Anterior cingulate cortex (tissue), 58 donors: ENCODE data around the gene PTPRS.
"Not testable (repeated sequence)": the region's sequence is repeated elsewhere in the genome, so short reads cannot be mapped to it uniquely, and the experiment has no call there.

Experiments
- DNase-seq, 58 donors: peaks; one replicate each; lab custom pipeline; 2025; lab: John Stamatoyannopoulos, UW

The PTPRS gene

GRCh38 chr19:5334824-5335500 is 5.7 kb downstream of the PTPRS start:
- peak in 4 of 58 donors; percentile 10 to 27 (median 19) for DNase-seq

- DNase-seq: no peak
Measured at GRCh38 chr19:5334366-5334739, 6.3 kb downstream of the PTPRS start.

DNA sequence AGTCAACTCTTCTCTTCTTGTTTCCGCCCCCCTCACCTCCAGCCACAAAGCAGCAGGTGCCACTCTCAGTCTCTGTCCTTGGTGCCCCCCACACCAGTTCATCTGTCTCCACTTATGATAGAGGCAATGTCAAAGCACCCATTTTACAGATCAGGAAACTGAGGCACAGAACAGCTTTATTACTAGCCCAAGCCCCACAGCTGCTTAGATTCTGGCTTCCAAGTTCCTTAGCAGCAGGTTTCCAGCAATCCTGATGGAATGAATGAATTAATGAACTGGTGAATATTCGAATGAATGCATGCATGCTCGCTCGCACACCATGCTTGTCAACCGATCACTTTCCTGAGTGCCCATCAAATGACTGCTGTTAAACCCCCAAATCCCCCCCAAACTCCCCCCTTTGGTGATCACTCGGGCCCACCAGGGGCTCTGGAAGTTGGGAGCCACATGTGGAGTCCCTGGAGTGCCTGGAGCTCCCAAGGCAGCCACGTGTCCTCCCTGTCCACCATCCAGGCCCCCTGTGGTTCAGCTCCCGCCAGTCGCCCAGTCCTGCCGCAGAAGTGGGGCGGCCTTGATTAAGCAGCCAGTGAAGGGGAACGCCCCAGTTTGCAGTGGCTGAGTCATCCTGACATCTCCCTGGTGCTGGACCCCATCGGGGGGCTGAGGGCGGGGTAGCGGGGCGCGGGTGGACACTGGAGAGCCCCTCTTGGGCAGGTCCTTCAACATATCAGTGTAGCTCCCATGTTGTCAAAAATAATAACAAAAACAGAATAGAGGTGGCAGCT is 6.8 kb downstream of the PTPRS start:
- DNase-seq: no peak

DNA sequence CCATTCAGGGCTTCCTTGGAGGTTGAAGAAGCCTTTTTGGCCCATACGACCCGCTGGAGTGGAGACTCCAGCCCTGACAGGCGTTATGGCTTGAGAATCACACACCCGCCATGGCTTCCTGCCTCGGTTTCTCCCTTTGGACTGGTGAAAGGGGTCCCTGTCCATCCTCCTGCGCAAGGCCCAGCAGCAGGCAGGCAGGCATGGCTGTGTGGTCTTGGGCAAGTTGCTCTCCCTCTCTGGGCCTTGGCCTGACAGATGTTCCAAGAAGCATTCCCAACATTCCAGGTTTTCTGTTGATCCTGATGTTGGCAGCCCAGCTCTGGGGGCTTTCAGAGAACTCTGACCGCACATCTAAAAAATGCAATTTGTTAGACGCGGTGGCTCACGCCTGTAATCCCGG is 8.1 kb downstream of the PTPRS start:
- no peak for DNase-seq

DNA sequence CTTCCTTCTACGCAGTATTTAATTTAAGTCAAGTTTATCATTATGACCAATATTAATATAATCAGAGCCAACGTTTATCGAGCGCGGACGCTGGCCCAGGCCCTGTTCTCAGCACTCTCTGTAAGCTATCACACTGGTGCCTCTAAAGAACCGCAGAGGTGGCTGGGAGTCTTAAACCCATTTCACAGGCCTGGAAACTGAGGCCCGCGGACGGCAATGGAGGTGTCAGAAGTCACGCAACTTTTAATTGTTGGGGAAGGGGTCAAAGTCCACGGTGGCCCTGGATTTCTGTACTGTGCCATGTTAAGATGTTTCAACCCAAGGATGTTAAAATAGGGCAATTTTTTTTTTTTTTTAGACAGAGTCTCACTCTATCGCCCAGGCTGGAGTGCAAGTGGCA is 8.8 kb downstream of the PTPRS start:
- no peak for DNase-seq

DNA sequence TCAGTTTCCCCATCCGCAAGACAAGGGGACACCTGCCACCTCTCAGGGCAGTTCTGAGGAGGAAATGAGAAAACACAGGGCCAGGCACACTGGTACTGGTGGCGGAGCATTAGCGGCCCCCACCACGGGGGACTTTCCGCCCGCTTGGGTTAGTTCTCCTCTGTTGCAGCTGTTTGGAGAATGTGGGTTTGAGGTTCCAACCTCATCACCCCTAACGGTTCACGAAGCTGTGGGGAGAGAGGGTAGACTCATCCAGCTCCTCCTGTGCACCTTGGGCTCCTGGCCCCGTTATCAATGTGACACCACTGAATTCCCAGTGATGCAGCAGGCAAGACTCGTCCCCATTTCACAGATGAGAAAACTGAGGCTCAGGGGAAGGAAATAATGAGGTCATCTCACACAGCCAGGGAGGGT is 10.3 kb downstream of the PTPRS start:
- DNase-seq: no peak

- DNase-seq: no peak
Measured at GRCh38 chr19:5329141-5329540, 11.5 kb downstream of the PTPRS start.

- not testable (repeated sequence) for DNase-seq
Measured at GRCh38 chr19:5328407-5328806, 12.2 kb downstream of the PTPRS start.

- DNase-seq: no peak
Measured at GRCh38 chr19:5326986-5327623, 13.5 kb downstream of the PTPRS start.

- DNase-seq: no peak
Measured at GRCh38 chr19:5326545-5326944, 14.1 kb downstream of the PTPRS start.

DNA sequence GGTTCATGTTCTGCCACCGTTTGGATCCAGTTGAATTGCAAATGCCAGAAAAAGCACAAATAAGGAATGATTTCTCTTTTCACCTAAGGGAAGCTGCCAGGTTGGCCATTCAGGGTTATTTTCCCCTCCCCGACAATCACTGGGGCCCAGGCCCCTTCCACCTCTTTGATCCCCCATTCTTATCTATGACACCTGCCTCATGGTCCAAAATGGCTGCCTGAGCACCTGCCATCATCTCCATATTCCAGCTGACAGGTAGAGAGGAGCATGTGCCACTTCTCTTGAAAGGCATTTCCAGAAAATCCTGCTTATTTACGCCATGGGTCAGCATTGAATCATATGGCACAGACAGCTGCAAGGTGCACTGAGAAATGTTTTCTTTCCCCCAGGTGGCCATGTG is 15.7 kb downstream of the PTPRS start:
- DNase-seq: no peak

DNA sequence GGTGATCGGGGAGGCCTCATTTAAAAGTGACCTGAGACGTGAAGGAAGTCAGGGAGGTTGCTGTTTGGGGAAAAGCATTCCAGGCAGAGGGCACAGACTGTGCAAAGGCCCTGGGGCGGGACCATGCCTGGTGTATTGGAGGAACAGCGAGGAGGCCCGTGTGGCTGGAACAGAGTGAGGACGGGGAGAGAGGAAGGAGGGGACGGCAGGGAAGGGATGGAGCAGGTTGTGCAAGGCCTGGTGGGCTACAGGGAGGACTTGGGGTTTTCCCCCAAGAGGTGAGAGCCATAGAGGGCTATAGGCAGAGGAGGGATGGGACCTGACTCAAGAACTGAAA is 17.2 kb downstream of the PTPRS start:
- DNase-seq: no peak

DNA sequence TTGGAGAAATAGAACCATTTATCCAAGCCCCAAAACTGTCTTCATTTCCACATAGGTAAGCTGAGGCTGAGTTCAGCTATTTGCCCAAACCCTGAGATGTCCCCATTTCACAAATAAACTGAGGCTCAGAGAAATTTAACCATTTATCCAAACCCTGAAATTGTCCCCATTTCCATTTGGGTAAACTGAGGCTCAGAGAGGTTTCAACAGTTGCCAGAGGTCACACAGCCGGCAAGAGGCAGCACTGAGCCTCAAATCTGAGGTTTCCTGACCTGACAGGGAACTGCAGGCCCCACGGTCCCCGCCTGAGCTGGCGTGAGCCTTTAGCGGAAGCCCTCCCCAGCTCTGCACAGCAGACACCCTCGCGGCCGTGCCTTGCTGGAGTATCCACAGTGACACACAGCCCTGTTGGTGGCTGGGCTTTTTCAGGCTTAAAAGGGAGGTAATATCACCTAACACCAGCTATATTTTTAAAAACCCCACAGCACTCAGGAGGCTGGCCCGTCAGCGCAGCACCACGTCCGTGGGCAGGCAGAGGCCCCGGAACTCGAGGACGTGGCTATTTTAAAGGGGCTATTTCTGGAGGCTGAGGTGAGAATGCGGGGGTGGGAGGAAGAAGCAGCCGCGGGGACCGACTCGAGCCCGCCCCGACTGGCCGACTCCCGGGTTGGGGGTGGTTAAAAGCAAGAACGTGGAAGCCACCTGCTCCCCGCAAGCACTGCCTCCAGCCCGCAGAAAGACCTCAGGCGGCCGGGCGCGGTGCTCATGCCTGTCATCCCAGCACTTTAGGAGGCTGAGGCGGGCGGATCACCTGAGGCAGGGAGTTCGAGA is 18.5 kb downstream of the PTPRS start:
- peak in 17 of 58 donors; percentile 11 to 59 (median 42) for DNase-seq

- DNase-seq: no peak
Measured at GRCh38 chr19:5321066-5321642, 19.5 kb downstream of the PTPRS start.

DNA sequence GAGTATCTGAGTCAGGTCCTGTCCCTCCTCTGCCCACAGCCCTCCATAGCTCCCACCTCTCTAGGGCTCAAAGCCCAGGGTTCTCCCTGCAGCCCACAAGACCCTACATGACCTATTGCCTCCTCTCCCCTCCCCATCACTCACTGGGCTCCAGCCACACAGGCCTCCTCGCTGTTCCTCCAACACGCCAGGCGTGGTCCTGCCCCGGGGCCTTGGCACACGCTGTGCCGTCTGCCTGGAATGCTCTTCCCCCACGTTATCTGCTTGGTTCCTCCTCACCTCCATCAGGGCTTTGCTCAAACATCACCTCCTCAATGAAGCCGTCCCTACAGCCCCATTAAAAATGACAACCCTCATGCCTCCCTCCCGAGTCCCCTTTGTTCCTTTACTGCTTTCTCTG is 21.1 kb downstream of the PTPRS start:
- DNase-seq: no peak

DNA sequence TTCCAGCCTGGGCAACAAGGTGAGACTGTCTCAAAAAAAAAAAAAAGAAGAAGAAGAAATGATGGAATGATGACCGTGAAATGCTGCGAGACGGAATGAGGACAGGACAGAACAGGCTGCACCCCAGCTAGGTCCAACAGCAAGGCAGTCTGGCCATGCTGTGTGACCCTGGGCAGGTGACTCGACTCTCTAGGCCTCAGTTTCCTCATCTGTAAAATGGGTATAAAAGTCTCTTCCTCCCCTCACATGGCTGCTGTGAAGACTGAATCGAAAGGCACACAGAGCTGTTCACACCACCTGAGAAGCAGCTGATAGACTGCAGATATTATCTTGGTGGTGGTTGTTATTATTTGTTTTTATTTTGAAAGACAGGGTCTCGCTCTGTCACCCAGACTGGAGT is 22.3 kb downstream of the PTPRS start:
- no peak for DNase-seq

DNA sequence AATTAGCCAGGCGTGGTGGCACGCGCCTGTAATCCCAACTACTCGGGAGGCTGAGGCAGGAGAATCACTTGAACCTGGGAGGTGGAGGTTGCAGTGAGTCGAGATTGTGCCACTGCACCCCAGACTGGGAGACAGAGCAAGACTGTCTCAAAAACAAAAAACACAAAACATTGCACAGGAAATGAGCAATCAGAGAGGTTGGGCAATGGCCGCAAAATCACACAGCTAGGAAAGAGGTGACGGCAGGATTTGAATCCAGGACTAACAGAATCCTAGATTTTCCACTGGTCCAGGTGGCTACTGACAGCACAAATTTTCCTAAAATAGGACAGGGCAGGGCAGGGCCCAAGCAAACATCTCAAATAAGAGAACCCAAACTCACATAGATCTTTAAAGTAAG is 23.3 kb downstream of the PTPRS start:
- DNase-seq: no peak

GRCh38 chr19:5316138-5316537 is 24.5 kb downstream of the PTPRS start:
- DNase-seq: no peak

- no peak for DNase-seq
Measured at GRCh38 chr19:5314907-5315298, 25.7 kb downstream of the PTPRS start.
